ENCODE measurements around the gene IRF6. TPM values are rescaled to one million over a fixed set of nuclear protein-coding genes. Genes with fewer than 3 reads are reported as not detected.

Gene IRF6
- total and polyA plus RNA-seq, 2 of the 8 experiments (the other 6 are each of a cell fraction or from before 2014, with no cell fraction given): 9.6 to 13.4 TPM

DNA sequence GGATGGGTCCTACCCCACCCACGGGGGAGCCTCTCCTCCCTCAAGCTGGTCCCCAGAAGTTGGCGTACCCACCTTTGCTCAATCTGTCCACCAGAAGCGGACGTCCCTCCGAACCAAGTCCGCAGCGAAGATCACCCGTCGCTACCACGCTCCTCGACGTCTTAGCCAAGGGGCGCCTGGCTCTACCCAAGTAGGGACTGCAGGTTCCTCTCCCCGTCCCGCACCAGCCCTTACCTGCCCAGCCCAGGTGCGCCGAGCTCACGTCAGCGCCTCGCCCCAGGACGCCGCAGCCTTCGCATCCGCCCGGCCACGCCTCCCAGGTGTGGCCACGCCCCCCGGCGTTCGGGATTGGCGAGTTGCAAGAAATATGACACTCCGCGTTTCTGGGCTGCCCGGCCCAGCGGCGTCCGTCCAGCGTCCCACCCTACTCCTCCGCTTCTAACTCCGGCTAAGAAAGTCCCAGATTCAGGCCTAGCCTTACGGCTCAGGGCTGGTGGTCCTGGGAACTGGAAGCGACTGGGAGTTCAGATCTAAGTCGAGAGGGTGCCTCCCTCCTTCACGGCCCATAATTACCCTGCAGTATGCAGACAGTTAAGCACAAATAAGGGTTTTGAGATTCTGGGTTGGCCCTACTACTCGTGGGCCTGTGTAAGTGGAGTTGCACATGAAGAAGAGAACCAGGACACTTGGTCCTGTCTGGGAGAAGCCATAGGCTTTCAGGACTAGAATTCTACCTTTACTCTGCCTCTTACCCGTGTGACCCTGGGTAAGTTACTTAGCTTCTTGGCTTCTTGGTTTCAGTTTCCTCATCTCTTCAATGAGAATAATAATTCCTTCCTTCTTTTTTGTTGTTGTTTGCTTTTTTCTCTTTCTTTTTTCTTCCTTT lies at the start of gene IRF6 (continued):
- TF ChIP-seq SIRT6 (IDR thresholded peaks at IDR 0.05; ENCODE audit: low read length): no peak
- no peak for TF ChIP-seq KDM1A (IDR thresholded peaks at IDR 0.05; ENCODE audit: borderline replicate concordance, low read length)
- no peak for TF ChIP-seq BACH1 (IDR thresholded peaks at IDR 0.05; ENCODE audit: low read length)
- TF ChIP-seq, protein P1, sequence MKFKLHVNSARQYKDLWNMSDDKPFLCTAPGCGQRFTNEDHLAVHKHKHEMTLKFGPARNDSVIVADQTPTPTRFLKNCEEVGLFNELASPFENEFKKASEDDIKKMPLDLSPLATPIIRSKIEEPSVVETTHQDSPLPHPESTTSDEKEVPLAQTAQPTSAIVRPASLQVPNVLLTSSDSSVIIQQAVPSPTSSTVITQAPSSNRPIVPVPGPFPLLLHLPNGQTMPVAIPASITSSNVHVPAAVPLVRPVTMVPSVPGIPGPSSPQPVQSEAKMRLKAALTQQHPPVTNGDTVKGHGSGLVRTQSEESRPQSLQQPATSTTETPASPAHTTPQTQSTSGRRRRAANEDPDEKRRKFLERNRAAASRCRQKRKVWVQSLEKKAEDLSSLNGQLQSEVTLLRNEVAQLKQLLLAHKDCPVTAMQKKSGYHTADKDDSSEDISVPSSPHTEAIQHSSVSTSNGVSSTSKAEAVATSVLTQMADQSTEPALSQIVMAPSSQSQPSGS (IDR thresholded peaks at IDR 0.05; ENCODE audit: low read length): no peak
- no peak for TF ChIP-seq HDAC2 (IDR thresholded peaks at IDR 0.05; ENCODE audit: borderline replicate concordance in 1 of 2, low read depth in 2 of 2, low read length in 2 of 2)
- TF ChIP-seq GABPA (IDR thresholded peaks at IDR 0.05; ENCODE audit: borderline replicate concordance, insufficient read depth, low read length): no peak
- peak; percentile 45; the same call in 1 of the 2 replicates for TF ChIP-seq JUND (IDR thresholded peaks at IDR 0.05; ENCODE audit: low read length)
- TF ChIP-seq EP300 (IDR thresholded peaks at IDR 0.05; ENCODE audit: borderline replicate concordance in 1 of 2, low read depth in 2 of 2, low read length in 2 of 2): no peak
- peak; percentile 90 for TF ChIP-seq POLR2AphosphoS5 (IDR thresholded peaks at IDR 0.05; ENCODE audit: low read depth, low read length)
- TF ChIP-seq TBP (IDR thresholded peaks at IDR 0.05; ENCODE audit: low read depth, low read length): peak; percentile 73
- no peak for TF ChIP-seq HDAC6 (IDR thresholded peaks at IDR 0.05; ENCODE audit: low read depth, low read length)
- TF ChIP-seq JUN (IDR thresholded peaks at IDR 0.05; ENCODE audit: low read depth, low read length): no peak
- no peak for TF ChIP-seq SUZ12 (IDR thresholded peaks at IDR 0.05; ENCODE audit: low read length)
- no peak for TF ChIP-seq FOSL1 (IDR thresholded peaks at IDR 0.05; ENCODE audit: insufficient read depth, low read depth, low read length)
- TF ChIP-seq, protein P2, sequence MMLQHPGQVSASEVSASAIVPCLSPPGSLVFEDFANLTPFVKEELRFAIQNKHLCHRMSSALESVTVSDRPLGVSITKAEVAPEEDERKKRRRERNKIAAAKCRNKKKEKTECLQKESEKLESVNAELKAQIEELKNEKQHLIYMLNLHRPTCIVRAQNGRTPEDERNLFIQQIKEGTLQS (IDR thresholded peaks at IDR 0.05; ENCODE audit: insufficient read depth, low read depth, low read length): no peak
- TF ChIP-seq CTBP2 (IDR thresholded peaks at IDR 0.05; ENCODE audit: borderline replicate concordance, insufficient read depth, insufficient read length, low read length): no peak
- peak; percentile 22 to 62; a peak in 1 of 4 replicates for TF ChIP-seq SIN3A (conservative IDR thresholded peaks at IDR 0.05 in 1 of 2, IDR thresholded peaks at IDR 0.05 in 1 of 2; ENCODE audit: low read depth in 1 of 2, low read length in 2 of 2)
- TF ChIP-seq CBX5 (IDR thresholded peaks at IDR 0.05; ENCODE audit: low read depth, low read length): no peak
- no peak for TF ChIP-seq GTF2F1 (IDR thresholded peaks at IDR 0.05; ENCODE audit: borderline replicate concordance, low read depth, low read length)
- peak; percentile 62 for TF ChIP-seq PHF8 (conservative IDR thresholded peaks at IDR 0.05; ENCODE audit: low read depth, low read length)

All from H1 (cell line).